HEK293T (cell line): ENCODE measurements around the gene ST6GALNAC5.

Experiments used
- ARNT ChIP-seq: fragments of 450-650 bp; IDR thresholded peaks from 2 replicates; pipeline ENCODE4 v1.6.1; 2017; ENCODE audit warnings: mild to moderate bottlenecking
- FOXK2 ChIP-seq: fragments of 450-650 bp; IDR thresholded peaks from 2 replicates; pipeline ENCODE4 v1.6.1; 2016; ENCODE audit warnings: mild to moderate bottlenecking
- FOXM1 ChIP-seq: fragments of 450-650 bp; IDR thresholded peaks from 2 replicates; pipeline ENCODE4 v1.6.1; 2017; ENCODE audit warnings: mild to moderate bottlenecking, borderline replicate concordance
- HDGF ChIP-seq: fragments of 450-650 bp; IDR thresholded peaks from 2 replicates; pipeline ENCODE4 v1.6.1; 2017; ENCODE audit warnings: antibody characterized with exemption, borderline replicate concordance
- SUZ12 ChIP-seq: fragments of 450-650 bp; IDR thresholded peaks from 2 replicates; pipeline ENCODE4 v1.6.1; 2016; ENCODE audit warnings: mild to moderate bottlenecking
- ZNF384 ChIP-seq: fragments of 450-650 bp; IDR thresholded peaks from 2 replicates; pipeline ENCODE4 v1.6.1; 2016

DNA sequence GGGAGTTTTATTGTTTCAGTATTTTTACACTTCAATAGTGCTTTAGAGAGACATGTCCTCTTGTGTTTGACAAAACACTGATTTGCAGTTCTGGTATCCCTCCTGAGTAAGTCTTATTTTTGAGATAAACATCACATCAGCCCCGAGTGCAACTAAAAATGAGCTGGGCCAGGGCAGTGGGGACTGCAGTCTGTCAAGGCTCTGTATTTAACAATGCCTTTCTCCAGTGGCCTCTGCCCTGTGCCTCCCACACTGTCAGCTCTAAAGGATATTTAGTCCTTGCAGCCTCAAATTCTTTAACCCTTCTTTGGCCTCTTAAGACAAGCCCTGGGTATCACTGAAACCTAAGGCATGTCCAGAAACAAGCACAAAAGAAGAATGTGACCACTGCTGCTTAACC, 160.6 kb downstream of the ST6GALNAC5 start:
- TF ChIP-seq ARNT = no peak
- TF ChIP-seq SUZ12 = no peak
- TF ChIP-seq ZNF384 = no peak
- no peak for TF ChIP-seq HDGF
- no peak for TF ChIP-seq FOXK2
- no peak for TF ChIP-seq FOXM1
